Thyroid gland (tissue), 4 donors: Measurements from ENCODE around the gene SUPV3L1. TPM values are rescaled to one million over a fixed set of nuclear protein-coding genes. Genes with fewer than 3 reads are reported as not detected.

ENCODE experiments used
- DNase-seq, 2 donors: peaks; one replicate each; pipeline ENCODE4 v3.0.0-alpha.2; 2019
- H3K27ac ChIP-seq, 3 donors: fragments of 200-600 bp; sonication (generic); 1 replicate in 2 of 3; 2 replicates in 1 of 3; pipeline ENCODE4 v1.5.1; 2016 to 2019; ENCODE audit warnings: mild to moderate bottlenecking in 1 of 3, moderate library complexity in 1 of 3
- H3K27me3 ChIP-seq: fragments of 200-600 bp; sonication (generic); one replicate; pipeline ENCODE4 v1.5.1; 2019
- H3K36me3 ChIP-seq, 2 donors: fragments of 200-600 bp; sonication (generic); one replicate each; pipeline ENCODE4 v1.5.1; 2016 to 2019
- H3K4me1 ChIP-seq, 2 donors: fragments of 200-600 bp; sonication (generic); one replicate each; pipeline ENCODE4 v1.5.1; 2017 to 2019
- H3K4me3 ChIP-seq, 3 donors: fragments of 200-600 bp; sonication (generic); replicated peaks in 1 of 3; 1 replicate in 2 of 3; 2 replicates in 1 of 3; pipeline ENCODE4 v1.5.1; 2016; ENCODE audit warnings: mild to moderate bottlenecking in 1 of 3
- H3K9me3 ChIP-seq: fragments of 200-600 bp; sonication (generic); one replicate; pipeline ENCODE4 v1.5.1; 2017
- CTCF ChIP-seq, 6 experiments: fragments of 200-600 bp in 3 of 6; fragments of 450-650 bp in 3 of 6; sonication (generic) in 3 of 6; IDR thresholded peaks; one replicate each; pipeline ENCODE4 v1.5.1; 2016 to 2019; ENCODE audit warnings: antibody characterized with exemption in 6 of 6, mild to moderate bottlenecking in 2 of 6, inconsistent platforms in 1 of 6, moderate library complexity in 1 of 6
- POLR2A ChIP-seq, 2 donors: fragments of 450-650 bp; IDR thresholded peaks; one replicate each; pipeline ENCODE4 v1.6.1; 2017; ENCODE audit warnings: antibody characterized with exemption in 2 of 2, mild to moderate bottlenecking in 2 of 2, moderate library complexity in 1 of 2
- WGBS, 2 donors: methylation state at CpG; one replicate each; pipeline ENCODE4 v1.1.5; 2017; 5-methylcytosine and 5-hydroxymethylcytosine counted together
- intact Hi-C: fragments of 100-400 bp; cut with DNase I; formaldehyde crosslinking; loops from one replicate; pipeline ENCODE4 v1.15.1; 2023
- total RNA-seq, 4 donors: library from RNA; depleted of rRNA; stranded (reverse); fragments of >200 nt; gene quantifications; one replicate each; pipeline ENCODE4 v1.2.3, GENCODE V29; 2016

Gene SUPV3L1
- total RNA-seq, 4 donors from 2014 or later, result 25.1 to 31.6 (median 27.8) TPM

- Histone ChIP-seq H3K27me3 (no peaks in the 10 kb centered on the region), H3K27ac (no peak overlapping the region), H3K36me3 (no peaks in the 10 kb centered on the region), H3K4me3 (no peak overlapping the region), H3K9me3 (no peaks in the 10 kb centered on the region), H3K4me1 (peaks cover 10 to 22% of the 10 kb centered on the region in 2 donors)
- intact Hi-C loops, result no loop called here
- no peak for TF ChIP-seq CTCF (IDR thresholded peaks at IDR 0.05)
- no peak for TF ChIP-seq POLR2A (IDR thresholded peaks at IDR 0.05)
- 84 to 88% methylated on average over 10 of the region's 10 CpGs for WGBS, 2 donors
- no peak for DNase-seq
These were observed 45.6 kb downstream of the SUPV3L1 start for GRCh38 chr10:69225681-69226080.

GRCh38 chr10:69226919-69227450 is 47.0 kb downstream of the SUPV3L1 start:
- Histone ChIP-seq H3K9me3 (no peaks in the 10 kb centered on the region), H3K4me3 (no peak overlapping the region), H3K27ac (no peak overlapping the region), H3K4me1 (peaks cover 9 to 10% of the 10 kb centered on the region in 2 donors), H3K27me3 (no peaks in the 10 kb centered on the region), H3K36me3 (no peaks in the 10 kb centered on the region)
- no peak for TF ChIP-seq POLR2A (IDR thresholded peaks at IDR 0.05)
- no peak for TF ChIP-seq CTCF (IDR thresholded peaks at IDR 0.05)
- intact Hi-C loops, result no loop called here
- no peak for DNase-seq
- WGBS, 2 donors, result 88 to 90% methylated on average over 7 to 14 of the region's 14 CpGs

GRCh38 chr10:69228151-69228550 is 48.1 kb downstream of the SUPV3L1 start:
- H3K4me1 ChIP-seq, result peaks cover 0 to 3% of the 10 kb centered on the region in 2 donors
- WGBS, 2 donors, result 94 to 98% methylated on average over 2 of the region's 2 CpGs
- H3K27me3 ChIP-seq, result no peaks in the 10 kb centered on the region

GRCh38 chr10:69229616-69229916 is 49.5 kb downstream of the SUPV3L1 start:
- H3K9me3 ChIP-seq, result no peaks in the 10 kb centered on the region
- H3K27me3 ChIP-seq, result no peaks in the 10 kb centered on the region
- DNase-seq, result no peak
- H3K4me3 ChIP-seq, result no peak overlapping the region
- intact Hi-C loops, result no loop called here
- 86 to 97% methylated on average over 8 of the region's 8 CpGs for WGBS, 2 donors
- peaks cover 0 to 3% of the 10 kb centered on the region in 2 donors for H3K4me1 ChIP-seq
- TF ChIP-seq POLR2A (IDR thresholded peaks at IDR 0.05), result no peak
- no peak for TF ChIP-seq CTCF (IDR thresholded peaks at IDR 0.05)
- H3K27ac ChIP-seq, result no peak overlapping the region
- H3K36me3 ChIP-seq, result no peaks in the 10 kb centered on the region

More at GRCh38 chr10:69228151-69228550, 48.1 kb downstream of the SUPV3L1 start:
- DNase-seq, result no peak
- Histone ChIP-seq H3K9me3 (no peaks in the 10 kb centered on the region), H3K36me3 (no peaks in the 10 kb centered on the region), H3K4me3 (no peak overlapping the region), H3K27ac (no peak overlapping the region)
- intact Hi-C loops, result no loop called here
- TF ChIP-seq CTCF (IDR thresholded peaks at IDR 0.05) (no peak), POLR2A (IDR thresholded peaks at IDR 0.05) (no peak)

GRCh38 chr10:69230128-69230527 is 50.1 kb downstream of the SUPV3L1 start:
- Histone ChIP-seq H3K27ac (no peak overlapping the region), H3K4me3 (no peak overlapping the region), H3K4me1 (peaks cover 0 to under 1% of the 10 kb centered on the region in 2 donors), H3K27me3 (no peaks in the 10 kb centered on the region), H3K9me3 (no peaks in the 10 kb centered on the region), H3K36me3 (no peaks in the 10 kb centered on the region)
- no peak for TF ChIP-seq CTCF (IDR thresholded peaks at IDR 0.05)
- no peak for TF ChIP-seq POLR2A (IDR thresholded peaks at IDR 0.05)
- DNase-seq, result no peak
- WGBS, 2 donors, result 63 to 64% methylated on average over 5 of the region's 5 CpGs
- intact Hi-C loops, result loop anchor here (10.0 kb wide), 1 partner anchor 275 kb away; no protein-coding TSS in a partner anchor
